T1000 (cell line): ENCODE data around the gene RBL1.
"Not testable (repeated sequence)": the region's sequence is repeated elsewhere in the genome, so short reads cannot be mapped to it uniquely, and the experiment has no call there.

Experiments
- DNase-seq: peaks from one replicate; lab custom pipeline; 2025; ENCODE audit warnings: mixed read lengths; lab: John Stamatoyannopoulos, UW

Gene RBL1, protein sequence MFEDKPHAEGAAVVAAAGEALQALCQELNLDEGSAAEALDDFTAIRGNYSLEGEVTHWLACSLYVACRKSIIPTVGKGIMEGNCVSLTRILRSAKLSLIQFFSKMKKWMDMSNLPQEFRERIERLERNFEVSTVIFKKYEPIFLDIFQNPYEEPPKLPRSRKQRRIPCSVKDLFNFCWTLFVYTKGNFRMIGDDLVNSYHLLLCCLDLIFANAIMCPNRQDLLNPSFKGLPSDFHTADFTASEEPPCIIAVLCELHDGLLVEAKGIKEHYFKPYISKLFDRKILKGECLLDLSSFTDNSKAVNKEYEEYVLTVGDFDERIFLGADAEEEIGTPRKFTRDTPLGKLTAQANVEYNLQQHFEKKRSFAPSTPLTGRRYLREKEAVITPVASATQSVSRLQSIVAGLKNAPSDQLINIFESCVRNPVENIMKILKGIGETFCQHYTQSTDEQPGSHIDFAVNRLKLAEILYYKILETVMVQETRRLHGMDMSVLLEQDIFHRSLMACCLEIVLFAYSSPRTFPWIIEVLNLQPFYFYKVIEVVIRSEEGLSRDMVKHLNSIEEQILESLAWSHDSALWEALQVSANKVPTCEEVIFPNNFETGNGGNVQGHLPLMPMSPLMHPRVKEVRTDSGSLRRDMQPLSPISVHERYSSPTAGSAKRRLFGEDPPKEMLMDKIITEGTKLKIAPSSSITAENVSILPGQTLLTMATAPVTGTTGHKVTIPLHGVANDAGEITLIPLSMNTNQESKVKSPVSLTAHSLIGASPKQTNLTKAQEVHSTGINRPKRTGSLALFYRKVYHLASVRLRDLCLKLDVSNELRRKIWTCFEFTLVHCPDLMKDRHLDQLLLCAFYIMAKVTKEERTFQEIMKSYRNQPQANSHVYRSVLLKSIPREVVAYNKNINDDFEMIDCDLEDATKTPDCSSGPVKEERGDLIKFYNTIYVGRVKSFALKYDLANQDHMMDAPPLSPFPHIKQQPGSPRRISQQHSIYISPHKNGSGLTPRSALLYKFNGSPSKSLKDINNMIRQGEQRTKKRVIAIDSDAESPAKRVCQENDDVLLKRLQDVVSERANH

GRCh38 chr20:37095599-37096414 lies at the start of gene RBL1:
RBL1 (minus strand) TSS chr20:37095997; CDS start chr20:37095928, 69 bp downstream.
- peak; percentile 89 for DNase-seq

- no peak for DNase-seq
Measured at GRCh38 chr20:37144856-37145404, 49.1 kb upstream of the RBL1 start.

DNA sequence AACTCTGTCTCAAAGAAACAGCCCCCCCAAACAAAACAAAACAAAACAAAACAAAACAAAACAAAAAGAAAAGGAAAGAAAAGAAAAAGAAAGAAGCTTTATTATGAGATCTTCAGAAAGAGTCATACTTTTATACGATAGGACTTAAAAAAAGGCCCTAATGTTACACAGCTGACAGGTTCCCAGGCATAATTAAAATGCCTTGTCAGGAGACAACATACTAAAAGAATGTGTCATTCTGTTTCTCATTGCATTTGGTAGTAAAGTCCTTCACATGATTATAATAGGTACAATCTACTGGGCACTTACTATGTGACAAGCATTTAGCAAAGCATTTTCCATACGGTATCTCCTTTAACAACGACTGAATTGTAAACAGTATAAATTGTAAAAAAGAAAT lies 46.9 kb upstream of the RBL1 start:
- DNase-seq, result no peak

DNA sequence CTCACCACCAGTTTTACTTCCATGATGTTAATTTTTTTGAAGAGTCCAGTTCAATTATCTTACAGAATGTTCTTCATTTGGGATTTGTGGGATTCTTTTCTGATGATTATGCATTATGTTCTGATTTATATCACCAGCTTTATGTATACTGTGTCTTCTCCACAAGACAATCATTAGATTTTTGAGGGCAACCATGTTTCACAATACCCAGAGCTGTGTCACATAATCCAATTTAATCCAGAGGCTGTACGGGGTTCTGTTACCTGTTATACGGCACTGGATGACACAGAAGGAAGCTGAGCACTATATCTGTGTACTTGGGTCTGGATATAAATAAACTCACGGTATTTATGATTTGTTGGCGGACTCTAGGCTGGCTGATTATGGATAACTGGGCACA lies 41.8 kb upstream of the RBL1 start:
- DNase-seq, result no peak

GRCh38 chr20:37133952-37134351 lies 38.2 kb upstream of the RBL1 start:
- no peak for DNase-seq

- DNase-seq, result no peak
Measured at GRCh38 chr20:37131486-37131885, 35.7 kb upstream of the RBL1 start.

GRCh38 chr20:37128803-37129202 lies 33.0 kb upstream of the RBL1 start:
- DNase-seq, result no peak

DNA sequence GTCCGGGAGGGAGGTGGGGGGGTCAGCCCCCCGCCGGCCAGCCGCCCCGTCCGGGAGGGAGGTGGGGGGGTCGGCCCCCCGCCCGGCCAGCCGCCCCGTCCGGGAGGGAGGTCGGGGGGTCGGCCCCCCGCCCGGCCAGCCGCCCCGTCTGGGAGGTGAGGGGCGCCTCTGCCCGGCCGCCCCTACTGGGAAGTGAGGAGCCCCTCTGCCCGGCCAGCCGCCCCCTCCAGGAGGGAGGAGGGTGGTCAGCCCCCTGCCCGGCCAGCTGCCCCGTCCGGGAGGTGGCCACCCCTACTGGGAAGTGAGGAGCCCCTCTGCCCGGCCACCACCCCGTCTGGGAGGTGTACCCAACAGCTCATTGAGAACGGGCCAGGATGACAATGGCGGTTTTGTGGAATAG lies 30.5 kb upstream of the RBL1 start:
- not testable (repeated sequence) for DNase-seq

DNA sequence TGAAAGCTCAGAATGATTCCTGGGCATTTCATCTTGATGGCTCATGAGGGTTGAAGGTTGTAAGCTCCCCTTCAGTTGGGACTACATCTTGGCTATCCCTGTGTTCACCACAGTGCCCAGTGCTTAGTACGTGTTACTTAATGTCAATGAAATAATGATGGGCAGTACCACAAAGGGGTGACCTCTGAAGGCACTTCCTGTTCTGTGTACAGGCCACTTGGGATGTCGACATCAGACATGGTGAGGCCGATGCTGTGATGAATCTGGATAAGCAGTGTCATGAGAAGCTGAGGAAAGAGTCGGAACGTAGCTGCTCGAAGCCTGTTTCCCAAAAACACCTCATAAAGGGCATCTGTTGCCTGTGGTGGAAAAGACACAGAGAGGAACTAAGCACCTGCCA lies 27.6 kb upstream of the RBL1 start:
- DNase-seq, result no peak

- no peak for DNase-seq
Measured at GRCh38 chr20:37120497-37120896, 24.7 kb upstream of the RBL1 start.

DNA sequence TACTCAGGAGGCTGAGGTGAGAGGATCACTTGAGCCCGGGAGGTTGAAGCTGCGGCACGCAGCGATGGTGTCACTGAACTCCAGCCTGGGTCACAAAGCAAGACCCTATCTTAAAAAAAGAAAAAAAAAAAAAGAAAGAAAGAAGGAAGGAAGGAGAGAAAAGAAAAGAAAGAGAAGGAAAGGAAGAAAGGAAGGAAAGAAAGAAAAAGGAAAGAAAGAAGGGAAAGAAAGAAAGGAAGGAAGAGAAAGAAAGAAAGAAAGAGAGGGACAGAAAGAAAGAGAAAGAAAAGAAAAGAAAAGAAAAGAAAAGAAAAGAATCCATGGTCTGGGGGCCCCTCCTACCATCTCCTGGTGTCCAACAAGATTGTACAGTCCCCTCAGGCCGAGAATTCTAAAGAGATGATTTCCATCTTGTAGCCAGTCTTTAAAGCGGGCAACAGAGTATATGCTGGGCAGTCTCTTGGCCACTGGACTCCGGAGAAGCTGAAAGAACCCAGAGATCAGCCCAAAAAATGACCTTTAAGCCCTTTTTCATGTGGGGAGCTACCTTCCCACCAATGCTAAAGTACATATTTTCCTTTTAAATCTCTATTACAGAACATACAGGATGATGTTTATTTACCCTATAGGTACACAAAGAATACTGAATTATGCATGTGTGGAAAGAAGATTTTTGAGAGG lies 23.7 kb upstream of the RBL1 start:
- no peak for DNase-seq

GRCh38 chr20:37114012-37114411 lies 18.2 kb upstream of the RBL1 start:
- DNase-seq, result no peak

DNA sequence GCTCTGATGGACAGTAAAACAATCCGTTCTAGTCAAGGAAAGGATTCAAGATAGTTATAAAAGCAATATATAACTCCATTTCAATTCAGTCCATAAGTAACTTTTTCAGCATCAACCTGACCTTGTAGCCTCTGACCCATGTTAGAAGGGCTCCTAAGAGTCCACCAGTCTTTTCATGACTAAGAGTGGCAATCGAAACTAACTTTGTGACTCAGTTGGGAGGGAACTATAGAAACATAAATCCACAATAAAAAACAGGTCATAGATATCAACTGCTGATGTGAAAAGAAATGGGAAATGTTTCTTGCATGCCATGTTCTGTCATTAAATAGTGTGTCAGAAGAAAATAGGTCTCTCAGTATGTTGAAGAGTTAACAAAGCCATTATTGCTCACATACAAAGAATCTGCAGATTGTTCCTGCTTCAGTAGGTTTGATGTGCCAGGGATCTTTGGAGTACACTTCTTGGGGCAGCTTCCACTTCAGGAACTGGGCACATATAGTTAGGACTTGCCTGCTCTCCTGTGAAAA lies 16.2 kb upstream of the RBL1 start:
- DNase-seq, result no peak

DNA sequence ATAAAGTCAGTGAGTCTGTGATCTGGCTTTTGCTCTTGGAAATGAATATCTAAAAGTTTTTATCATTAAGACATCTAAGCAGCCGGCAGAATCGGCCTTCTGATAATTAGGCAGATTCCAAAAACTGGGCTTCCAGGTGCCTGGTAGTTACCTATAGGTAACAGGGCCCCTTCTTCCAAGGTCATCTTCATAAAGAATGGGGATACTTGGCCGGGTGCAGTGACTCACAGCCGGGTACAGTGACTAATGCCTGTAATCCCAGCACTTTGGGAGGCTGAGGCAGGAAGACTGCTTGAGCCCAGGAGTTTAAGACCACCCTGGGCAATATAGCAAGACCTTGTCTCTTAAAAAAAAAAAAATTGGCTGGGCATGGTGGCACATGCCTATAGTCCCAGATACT lies 12.9 kb upstream of the RBL1 start:
- no peak for DNase-seq

DNA sequence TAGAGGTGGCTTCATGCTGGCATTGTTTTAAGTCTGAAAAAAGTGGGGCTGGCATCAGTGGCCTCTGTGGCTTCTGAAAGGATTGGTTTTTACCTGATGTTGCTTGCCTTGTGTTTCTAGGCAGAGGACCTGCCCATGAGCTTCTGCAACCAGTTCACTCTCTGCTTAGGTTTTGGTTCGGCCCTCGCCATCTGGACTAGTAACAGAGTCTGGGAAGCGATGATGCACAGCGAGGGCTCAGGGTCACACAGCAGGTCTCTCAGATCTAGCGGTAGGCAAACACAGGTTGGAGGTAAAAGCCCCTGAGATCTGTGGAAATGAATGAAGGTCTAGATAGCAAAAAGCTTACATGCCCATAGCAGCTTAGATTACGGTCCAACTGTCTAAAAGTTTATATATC lies 6.8 kb upstream of the RBL1 start:
- no peak for DNase-seq

DNA sequence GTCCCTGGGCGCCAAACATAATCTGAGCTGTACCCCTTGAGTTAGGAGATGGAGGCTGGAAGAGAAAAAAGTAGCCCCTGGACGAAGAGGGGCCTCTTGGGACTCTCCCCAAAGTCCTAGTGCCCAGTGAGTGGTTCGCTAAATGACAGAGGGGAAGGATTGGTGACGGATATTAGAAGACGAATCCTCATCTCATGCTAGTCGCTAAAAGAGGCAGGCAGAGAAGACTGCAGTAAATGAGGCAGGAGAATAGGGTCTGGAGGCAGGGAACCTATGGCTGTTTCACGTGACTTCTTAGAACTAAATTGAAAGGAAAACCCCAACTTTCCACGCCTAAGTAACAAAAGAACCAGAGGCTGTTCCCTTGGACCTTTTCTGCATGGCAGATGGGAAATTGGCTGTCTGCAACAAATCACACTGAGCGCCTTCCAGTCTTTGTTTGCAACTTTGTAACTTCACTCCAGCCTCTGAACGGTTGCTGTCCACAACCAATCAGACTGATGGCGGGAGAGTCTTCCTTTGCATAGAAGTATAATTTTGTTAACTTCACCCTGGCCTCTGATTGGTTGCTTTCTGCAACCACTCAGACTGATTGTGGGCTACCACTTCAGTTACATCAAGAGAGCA lies 731 bp upstream of the RBL1 start:
- DNase-seq, result no peak

DNA sequence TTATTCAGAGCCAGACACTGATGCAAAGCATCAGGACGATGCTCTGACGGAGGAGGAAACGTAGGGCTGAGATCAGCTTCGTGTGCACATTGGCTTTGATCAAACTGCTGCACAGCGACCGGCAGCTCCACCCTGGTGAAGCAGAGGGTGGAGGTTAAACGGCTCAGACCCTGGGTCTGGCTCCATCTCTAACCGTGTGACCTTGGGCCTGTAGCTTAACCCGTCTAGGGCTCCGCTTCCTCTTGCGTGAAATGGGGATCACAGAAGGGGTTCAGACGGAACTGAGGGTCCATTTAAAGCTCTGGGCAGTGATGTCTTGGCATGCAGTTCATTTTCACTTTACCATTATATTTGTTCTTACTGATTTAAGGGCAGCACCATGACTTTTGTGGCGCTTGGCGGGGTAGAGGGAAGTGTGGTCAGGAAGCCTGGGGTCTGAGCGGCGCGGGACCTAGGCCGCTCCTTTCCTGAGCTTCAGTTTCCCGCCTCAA lies 644 bp downstream of the RBL1 start:
- no peak for DNase-seq

GRCh38 chr20:37090407-37090806 lies 5.4 kb downstream of the RBL1 start:
- no peak for DNase-seq

DNA sequence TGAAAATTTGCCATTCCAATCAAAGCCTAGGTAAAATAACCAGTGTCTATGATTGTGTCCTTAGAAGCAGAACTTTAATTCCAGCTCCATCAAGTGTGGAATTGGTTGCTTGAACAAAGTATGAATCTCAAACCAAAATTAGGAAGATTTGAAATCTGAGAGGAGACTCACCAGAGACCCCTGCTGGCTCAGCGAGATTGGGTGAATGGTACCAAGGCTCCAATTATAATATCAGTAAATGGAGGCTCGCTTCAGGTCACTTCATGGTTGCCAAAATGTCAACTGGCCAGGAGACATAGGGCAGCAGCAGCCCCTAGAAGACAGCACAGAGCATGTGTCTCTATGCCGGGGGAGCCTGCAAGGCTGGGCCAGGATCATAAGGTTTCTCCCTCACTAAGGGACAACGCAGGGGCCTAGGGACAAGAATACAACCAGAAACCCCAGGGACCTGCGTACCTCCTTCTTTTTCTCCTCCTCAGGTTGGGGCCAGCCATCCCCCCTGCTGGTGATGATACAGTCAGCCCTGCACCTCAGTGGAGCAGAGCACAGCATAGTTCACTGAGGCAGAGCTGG lies 14.0 kb downstream of the RBL1 start:
- DNase-seq, result no peak

- no peak for DNase-seq
Measured at GRCh38 chr20:37077009-37077408, 18.8 kb downstream of the RBL1 start.
